HG03097 (cell line): ENCODE measurements around the gene AP1G2.
A peak's percentile ranks its signal among the peaks of the same experiment; 100 is the strongest.
"Not testable (repeated sequence)": the region's sequence is repeated elsewhere in the genome, so short reads cannot be mapped to it uniquely, and the experiment has no call there.

Experiments
- ATAC-seq: cut with Tn5 transposase; IDR thresholded peaks from one replicate; pipeline ENCODE4 v1.9.1; 2021; ENCODE audit not compliant: unreplicated experiment, low FRiP score

AP1G2 gene

GRCh38 chr14:23567186-23568020, at the start of gene AP1G2:
TSS of gene AP1G2 (minus strand) at chr14:23567791. CDS start at chr14:23567314, 477 bp downstream.
- ATAC-seq, result peak; percentile 81

GRCh38 chr14:23615856-23616255, 48.3 kb upstream of the AP1G2 start:
- no peak for ATAC-seq

DNA sequence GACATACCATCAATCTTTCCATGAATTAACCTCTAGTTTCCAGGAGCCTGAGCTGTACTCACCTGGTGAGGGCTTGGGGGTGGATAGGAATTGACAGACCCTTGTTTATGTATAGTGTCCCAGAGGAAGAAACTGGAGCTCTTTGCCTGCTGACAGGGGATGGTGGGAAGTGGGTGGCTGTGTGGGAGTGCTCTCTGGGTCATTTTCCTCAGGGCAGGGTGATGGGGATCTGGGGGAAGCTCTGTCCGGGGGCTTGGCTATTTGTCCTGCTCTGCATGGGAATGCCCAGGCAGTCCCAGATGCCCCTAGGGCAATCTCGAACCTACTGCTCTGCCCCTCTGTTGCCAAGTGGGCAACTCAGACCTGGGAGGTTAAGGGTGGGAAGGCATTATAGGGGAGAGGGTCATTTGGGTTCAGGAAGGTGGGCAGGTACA, 46.8 kb upstream of the AP1G2 start:
- no peak for ATAC-seq

DNA sequence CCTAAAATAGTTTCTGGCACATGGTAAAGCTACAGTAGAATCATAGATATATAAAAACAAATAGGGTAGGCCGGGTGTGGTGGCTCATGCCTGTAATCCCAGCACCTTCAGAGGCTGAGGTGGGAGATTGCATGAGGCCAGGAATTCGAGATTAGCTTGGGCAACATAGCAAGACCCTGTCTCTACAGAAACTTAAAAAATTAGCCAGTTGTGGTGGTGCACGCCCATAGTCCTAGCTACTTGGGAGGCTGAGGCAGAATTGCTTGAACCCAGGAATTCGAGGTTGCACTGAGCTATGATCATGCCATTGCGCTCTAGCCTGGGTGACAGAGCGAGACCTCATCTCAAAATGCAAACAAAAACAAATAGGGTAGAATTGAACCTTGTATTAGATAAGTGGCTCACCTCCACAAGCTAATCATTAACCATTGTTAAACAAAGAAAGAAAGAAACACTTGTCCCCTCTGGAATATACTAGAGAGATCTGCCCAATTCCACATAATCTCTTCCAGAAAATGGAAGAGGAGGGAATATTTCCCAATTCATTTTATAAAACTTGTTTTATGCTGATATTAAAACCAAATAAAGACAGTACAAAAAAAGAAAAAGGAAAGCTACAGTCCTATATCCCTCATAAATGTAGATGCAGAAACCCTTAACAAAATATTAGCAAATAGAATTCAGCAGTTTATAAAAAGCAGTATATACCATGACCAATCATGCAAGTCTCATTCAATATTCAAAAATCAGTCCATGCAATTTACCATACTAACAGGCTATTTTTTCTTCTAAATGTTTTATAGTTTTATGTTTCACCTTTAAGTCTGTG, 45.9 kb upstream of the AP1G2 start:
- no peak for ATAC-seq

GRCh38 chr14:23612802-23613201, 45.2 kb upstream of the AP1G2 start:
- no peak for ATAC-seq

GRCh38 chr14:23612354-23612732, 44.8 kb upstream of the AP1G2 start:
- ATAC-seq, result no peak

DNA sequence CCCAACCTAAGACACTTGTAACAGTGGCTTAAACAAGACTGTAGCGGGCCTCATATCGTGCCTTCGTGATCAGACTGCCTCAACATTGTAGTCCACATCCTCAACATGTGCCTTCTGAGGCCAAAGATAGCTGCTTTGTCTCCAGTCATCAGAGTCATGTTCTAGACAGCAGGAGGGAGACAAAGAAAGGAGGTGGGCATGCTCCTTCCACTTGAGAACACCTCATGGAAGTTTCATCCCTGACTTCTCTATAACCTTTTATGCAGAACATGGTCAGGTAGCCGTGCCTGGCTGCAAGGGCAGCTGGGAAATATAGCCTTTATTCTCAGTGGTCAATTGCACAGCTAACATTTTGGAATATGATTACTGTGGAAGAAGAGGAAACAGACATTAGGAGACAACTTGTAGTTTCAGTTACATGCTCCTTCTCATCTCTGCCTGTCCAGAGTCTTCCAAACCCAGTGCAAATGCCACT, 43.3 kb upstream of the AP1G2 start:
- no peak for ATAC-seq

- ATAC-seq, result no peak
Observed at GRCh38 chr14:23610090-23610814, 42.7 kb upstream of the AP1G2 start.

- not testable (repeated sequence) for ATAC-seq
Observed at GRCh38 chr14:23609411-23610089, 42.0 kb upstream of the AP1G2 start.

DNA sequence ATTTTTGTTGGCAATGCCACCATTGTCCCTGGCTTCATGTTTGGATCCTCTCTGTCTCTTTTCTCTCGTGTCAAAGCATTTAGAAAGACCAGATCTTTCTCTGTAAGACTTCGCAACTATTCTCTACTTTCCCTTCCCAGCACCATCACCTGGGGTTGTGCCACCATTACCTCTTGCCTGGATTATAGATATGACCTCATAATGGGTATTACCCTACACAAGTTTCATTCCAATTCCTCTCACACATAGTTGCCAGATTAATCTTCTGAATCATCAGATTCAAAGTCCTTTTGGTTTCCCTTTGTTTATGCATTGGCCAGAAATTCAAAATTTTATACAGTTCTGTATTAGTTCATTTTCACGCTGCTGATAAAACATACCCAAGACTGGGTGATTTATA, 41.4 kb upstream of the AP1G2 start:
- no peak for ATAC-seq

DNA sequence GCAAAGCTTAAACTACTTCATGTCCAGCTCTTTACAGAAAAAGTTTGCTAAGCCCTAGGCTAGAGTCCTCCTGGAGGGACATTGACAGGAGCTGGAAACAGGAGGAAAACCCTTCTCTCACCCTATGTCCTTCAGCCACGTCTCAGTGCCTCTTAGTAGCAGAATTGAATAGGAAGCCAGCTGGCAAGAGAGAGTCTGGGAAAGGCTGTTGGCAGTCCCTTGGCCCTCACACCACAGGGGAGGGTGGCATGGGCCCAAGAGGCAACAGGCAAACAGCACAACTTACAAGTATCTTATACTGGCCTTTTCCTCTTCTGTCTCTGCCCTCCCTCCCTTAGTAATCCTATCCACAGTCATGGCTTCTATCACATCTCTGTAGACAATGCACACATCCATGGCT, 40.9 kb upstream of the AP1G2 start:
- ATAC-seq, result no peak

DNA sequence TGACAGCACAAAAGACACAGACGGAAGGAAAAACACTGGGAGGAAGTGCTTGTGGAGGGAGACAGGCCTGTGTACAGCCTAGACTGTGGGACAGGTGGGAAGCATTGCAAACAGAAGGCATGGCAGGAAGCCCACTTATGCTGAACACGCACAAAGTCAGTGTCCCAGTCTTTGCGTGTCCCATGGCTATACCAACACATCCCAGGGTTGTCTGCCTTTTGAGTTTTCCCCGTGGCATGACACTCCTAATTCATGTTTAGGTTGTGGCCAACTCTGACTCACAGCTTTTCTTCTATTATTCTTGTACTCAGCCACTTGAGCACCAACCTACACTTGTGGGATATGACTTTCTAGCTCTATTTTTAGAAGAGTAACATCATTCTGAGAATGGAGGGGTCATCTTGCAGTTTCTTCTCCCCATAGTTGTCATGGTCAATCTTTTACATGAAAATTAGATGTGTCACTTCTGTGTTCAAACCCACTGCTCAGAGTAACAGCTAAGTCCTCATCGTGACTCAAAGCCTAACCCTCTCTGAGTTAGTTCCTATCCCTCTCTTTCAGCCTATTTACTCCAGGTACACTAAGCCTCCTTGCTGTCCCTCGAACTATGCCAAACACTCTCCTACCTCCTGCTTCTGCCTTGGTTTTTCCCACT, 38.5 kb upstream of the AP1G2 start:
- ATAC-seq, result peak; percentile 79

GRCh38 chr14:23604675-23605170, 37.1 kb upstream of the AP1G2 start:
- no peak for ATAC-seq

DNA sequence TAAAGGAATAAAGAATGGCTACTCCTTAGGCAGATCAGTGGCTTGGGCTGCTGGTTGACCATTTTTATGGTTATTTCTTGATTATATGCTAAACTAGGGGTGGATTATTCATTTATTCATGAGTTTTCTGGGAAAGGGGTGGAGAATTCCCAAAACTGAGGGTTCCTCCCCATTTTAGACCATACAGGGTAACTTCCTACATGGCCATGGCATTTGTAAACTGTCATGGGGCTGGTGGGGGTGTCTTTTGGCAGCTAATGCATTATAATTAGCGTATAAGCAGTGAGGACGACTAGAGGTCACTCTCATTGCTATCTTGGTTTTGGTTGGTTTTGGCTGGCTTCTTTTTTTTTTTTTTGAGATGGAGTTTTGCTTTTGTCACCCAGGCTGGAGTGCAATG, 36.6 kb upstream of the AP1G2 start:
- ATAC-seq, result no peak

DNA sequence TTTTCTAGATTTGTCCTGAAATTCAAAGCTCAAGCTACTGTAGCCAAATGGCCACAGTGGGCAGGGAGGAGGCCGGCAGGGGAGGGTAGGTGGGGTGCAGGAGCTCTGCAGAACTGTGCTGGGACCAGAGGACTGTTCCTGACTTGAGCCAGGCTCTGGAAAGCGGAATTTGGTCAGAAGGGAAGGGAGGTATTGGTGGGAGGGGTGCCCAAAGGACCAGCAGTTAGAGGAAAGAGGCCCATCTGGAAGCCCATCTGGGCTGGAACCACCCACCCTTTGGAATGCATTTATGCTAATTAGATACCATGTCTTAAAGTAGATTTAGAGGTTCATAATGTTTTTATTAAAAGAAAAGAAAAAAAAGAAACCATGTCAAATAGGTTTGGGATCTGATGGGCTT, 35.5 kb upstream of the AP1G2 start:
- no peak for ATAC-seq

DNA sequence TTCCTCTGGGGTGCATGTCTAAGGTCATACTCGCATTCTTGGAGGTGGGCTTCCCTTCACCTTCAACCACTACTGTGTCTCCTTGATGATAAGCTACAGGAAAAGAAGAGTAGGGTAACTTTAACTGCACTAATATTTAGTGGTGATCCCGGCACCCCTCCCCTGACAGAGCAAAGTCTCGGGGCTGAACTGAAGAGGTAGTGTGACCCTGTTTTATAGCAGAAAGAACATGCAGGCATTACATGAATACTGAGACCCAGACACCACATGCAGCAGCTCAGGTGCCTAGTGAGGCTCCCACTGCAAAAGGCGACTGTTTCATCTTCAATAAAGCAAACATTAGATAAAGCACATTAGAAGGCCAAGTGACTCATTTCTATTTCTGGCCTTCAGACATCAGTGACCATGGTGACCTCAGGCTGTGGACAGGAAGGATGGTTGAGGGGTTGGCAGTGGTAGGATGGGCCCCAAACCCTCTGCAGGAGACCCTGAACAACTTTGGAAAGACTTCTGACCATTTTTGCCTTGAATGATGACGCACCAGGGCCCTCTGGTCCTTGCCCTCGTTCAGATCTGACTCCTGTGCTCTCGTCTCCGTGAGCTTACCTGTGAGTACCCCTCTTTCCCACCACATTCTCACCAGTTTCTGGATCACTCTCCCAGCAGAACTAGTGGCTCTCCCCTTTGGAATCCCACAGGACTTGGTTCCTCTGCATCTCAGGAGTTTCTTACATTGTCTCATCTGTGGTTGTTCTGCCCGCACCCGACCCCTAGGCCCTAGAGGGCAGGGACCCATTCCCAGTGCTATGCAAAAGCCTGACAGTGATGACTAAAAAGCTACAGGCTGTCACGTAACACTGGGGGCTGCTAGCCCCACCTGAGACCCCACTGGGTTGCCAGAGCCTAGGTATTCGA, 34.8 kb upstream of the AP1G2 start:
- ATAC-seq, result no peak

- no peak for ATAC-seq
Observed at GRCh38 chr14:23601845-23602180, 34.2 kb upstream of the AP1G2 start.

GRCh38 chr14:23601424-23601823, 33.8 kb upstream of the AP1G2 start:
- no peak for ATAC-seq

DNA sequence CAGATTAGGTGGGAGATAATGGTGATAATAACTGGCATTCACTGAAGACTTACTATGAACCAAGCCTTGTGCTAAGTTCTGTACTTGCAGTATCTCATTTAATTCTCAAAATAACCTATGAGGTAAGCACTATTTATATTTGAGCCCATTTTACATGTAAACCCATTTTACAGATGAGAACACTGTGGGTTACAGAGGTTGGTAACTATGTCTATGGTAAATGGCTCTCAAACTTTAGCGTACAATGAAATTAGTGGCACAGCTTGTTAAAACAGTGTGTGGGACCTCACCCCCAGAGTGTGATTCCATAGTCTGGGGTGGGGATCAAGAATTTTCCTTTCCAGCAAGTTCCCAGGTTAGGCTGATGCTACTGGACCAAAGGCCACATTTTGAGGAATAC, 33.2 kb upstream of the AP1G2 start:
- ATAC-seq, result no peak
